Ascending aorta (tissue), 2 donors: Measurements from ENCODE around the gene MAN2B2. TPM values are rescaled to one million over a fixed set of nuclear protein-coding genes. Genes with fewer than 3 reads are reported as not detected.
A peak's percentile ranks its signal among the peaks of the same experiment; 100 is the strongest.

Experiments
- DNase-seq, 2 donors: peaks; one replicate each; pipeline ENCODE4 v3.0.0-alpha.2; 2019; ENCODE audit warnings: low spot score in 2 of 2
- H3K27ac ChIP-seq, 2 donors: fragments of 200-600 bp; sonication (generic); one replicate each; pipeline ENCODE4 v1.5.1; 2016 to 2017; ENCODE audit warnings: mild to moderate bottlenecking in 1 of 2
- H3K27me3 ChIP-seq: fragments of 200-600 bp; sonication (generic); one replicate; pipeline ENCODE4 v1.5.1; 2017
- H3K36me3 ChIP-seq, 2 donors: fragments of 200-600 bp; sonication (generic); one replicate each; pipeline ENCODE4 v1.5.1; 2016
- H3K4me1 ChIP-seq, 2 donors: fragments of 200-600 bp; sonication (generic); one replicate each; pipeline ENCODE4 v1.5.1; 2016 to 2017; ENCODE audit warnings: mild to moderate bottlenecking in 1 of 2
- H3K4me3 ChIP-seq, 2 donors: fragments of 200-600 bp; sonication (generic); one replicate each; pipeline ENCODE4 v1.5.1; 2016 to 2017; ENCODE audit warnings: mild to moderate bottlenecking in 1 of 2
- H3K9me3 ChIP-seq, 2 donors: fragments of 200-600 bp; sonication (generic); one replicate each; pipeline ENCODE4 v1.5.1; 2016
- CTCF ChIP-seq, 3 experiments: fragments of 200-600 bp in 2 of 3; fragments of 450-650 bp in 1 of 3; sonication (generic) in 2 of 3; IDR thresholded peaks; one replicate each; pipeline ENCODE4 v1.5.1; 2016 to 2019; ENCODE audit warnings: antibody characterized with exemption in 3 of 3, mild to moderate bottlenecking in 1 of 3, moderate library complexity in 1 of 3
- intact Hi-C: fragments of 100-400 bp; cut with DNase I; formaldehyde crosslinking; loops from one replicate; pipeline ENCODE4 v1.15.1; 2023
- total RNA-seq: library from RNA; depleted of rRNA; stranded (reverse); fragments of >200 nt; gene quantifications from one replicate; pipeline ENCODE4 v1.1.0, GENCODE V29; 2016

Gene MAN2B2
- total RNA-seq, 1 donor from 2014 or later, result 47.8 TPM

- Histone ChIP-seq H3K4me1 (peaks cover 4 to 6% of the 10 kb centered on the region in 2 donors), H3K27me3 (no peaks in the 10 kb centered on the region), H3K27ac (peak overlapping the region; percentile 76 to 88), H3K4me3 (peak overlapping the region; percentile 62 to 69), H3K9me3 (no peaks in the 10 kb centered on the region), H3K36me3 (no peaks in the 10 kb centered on the region)
- intact Hi-C loops, result loop anchor here (2.0 kb wide), 1 partner anchor 17 kb away; a partner anchor contains a TSS
- DNase-seq, result no peak
- TF ChIP-seq CTCF (IDR thresholded peaks at IDR 0.05), result no peak
Measured at GRCh38 chr4:6658209-6658595, 83.2 kb downstream of the MAN2B2 start.

- Histone ChIP-seq H3K36me3 (no peaks in the 10 kb centered on the region), H3K27ac (peak overlapping the region; percentile 76 to 88), H3K4me1 (peaks cover 4 to 6% of the 10 kb centered on the region in 2 donors), H3K4me3 (peak overlapping the region; percentile 62 to 69), H3K9me3 (no peaks in the 10 kb centered on the region), H3K27me3 (no peaks in the 10 kb centered on the region)
- no peak for DNase-seq
- intact Hi-C loops, result loop anchor here (2.0 kb wide), 1 partner anchor 16 kb away; a partner anchor contains a TSS
- no peak for TF ChIP-seq CTCF (IDR thresholded peaks at IDR 0.05)
Measured at GRCh38 chr4:6658597-6659075, 83.6 kb downstream of the MAN2B2 start.

GRCh38 chr4:6659897-6660296, 84.9 kb downstream of the MAN2B2 start:
- Histone ChIP-seq H3K4me1 (peaks cover 4 to 6% of the 10 kb centered on the region in 2 donors), H3K27ac (no peak overlapping the region), H3K9me3 (no peaks in the 10 kb centered on the region), H3K4me3 (no peak overlapping the region), H3K27me3 (no peaks in the 10 kb centered on the region), H3K36me3 (no peaks in the 10 kb centered on the region)
- intact Hi-C loops, result loop anchor here (2.0 kb wide), 1 partner anchor 15 kb away; a partner anchor contains a TSS
- no peak for DNase-seq
- no peak for TF ChIP-seq CTCF (IDR thresholded peaks at IDR 0.05)

DNA sequence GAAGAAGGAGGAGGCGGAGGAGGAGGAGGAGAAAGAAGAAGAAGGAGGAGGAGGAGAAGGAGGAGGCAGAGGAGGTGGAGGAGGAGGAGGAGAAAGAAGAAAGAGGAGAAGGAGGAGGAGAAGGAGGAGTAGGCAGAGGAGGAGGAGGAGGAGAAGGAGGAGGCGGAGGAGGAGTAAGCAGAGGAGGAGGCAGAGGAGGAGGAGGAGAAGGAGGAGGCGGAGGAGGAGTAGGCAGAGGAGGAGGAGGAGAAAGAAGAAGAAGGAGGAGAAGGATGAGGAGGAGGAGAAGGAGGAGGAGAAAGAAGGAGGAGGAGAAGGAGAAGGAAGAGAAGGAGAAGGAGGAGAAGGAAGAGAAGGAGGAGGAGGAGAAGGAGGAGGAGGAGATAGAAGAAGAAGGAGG, 85.4 kb downstream of the MAN2B2 start:
- peaks cover 4 to 6% of the 10 kb centered on the region in 2 donors for H3K4me1 ChIP-seq
- no peak for TF ChIP-seq CTCF (IDR thresholded peaks at IDR 0.05)
- no peaks in the 10 kb centered on the region for H3K9me3 ChIP-seq
- no peak for DNase-seq
- H3K4me3 ChIP-seq, result no peak overlapping the region
- H3K36me3 ChIP-seq, result no peaks in the 10 kb centered on the region
- no peak overlapping the region for H3K27ac ChIP-seq
- H3K27me3 ChIP-seq, result no peaks in the 10 kb centered on the region
- intact Hi-C loops, result no loop called here

DNA sequence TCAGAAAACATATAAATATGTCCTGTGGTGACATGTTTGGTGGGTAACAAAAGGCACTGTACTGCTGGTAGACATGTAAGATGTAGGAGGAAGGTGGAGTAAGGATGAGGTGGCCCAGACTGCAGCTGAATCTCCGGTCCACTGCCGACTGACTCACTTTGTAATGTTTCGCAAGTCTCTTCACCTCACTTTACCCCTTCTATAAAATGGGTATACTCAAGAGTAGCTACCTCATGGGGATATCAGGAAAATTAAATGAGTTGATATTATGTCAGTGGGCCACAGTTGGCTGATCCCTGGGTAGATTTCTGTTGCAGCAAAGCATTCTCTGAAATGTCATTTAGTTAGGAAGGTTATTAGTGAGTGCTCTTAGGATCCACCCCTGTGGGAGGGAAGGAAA, 87.6 kb downstream of the MAN2B2 start:
- no peaks in the 10 kb centered on the region for H3K36me3 ChIP-seq
- no peak overlapping the region for H3K4me3 ChIP-seq
- no peak for DNase-seq
- peaks cover 4 to 6% of the 10 kb centered on the region in 2 donors for H3K4me1 ChIP-seq
- no peak for TF ChIP-seq CTCF (IDR thresholded peaks at IDR 0.05)
- no peak overlapping the region for H3K27ac ChIP-seq
- intact Hi-C loops, result no loop called here
- no peaks in the 10 kb centered on the region for H3K27me3 ChIP-seq
- H3K9me3 ChIP-seq, result no peaks in the 10 kb centered on the region
